ENCODE results near the gene ADAM33. TPM values are rescaled to one million over a fixed set of nuclear protein-coding genes. Genes with fewer than 3 reads are reported as not detected.

The ADAM33 gene
- total RNA-seq, 1 experiment from 2014 or later = not detected

DNA sequence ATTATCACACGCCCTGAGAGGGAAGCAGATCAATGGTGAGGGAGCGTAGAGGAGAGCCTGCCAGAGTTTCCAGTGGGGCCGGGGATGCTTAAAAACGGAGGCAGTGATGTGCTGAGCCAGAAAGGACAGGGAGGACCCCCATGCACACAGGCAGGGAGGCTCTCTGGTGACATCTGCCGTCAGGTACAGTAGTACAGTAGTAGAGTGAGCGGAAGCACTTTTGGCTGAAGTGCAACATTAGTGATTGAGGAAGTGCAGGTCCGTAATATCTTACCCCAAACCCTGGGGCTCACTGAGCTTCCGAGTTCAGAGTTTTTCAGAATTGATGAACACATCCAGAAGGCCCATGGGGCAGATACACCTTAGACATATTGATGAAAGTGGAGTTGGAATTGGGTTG lies 60.7 kb downstream of the ADAM33 start:
- H3K4me2 ChIP-seq (ENCODE audit: low read length) = no peak overlapping the region
- CTCF ChIA-PET = no interaction called here
- DNase-seq (ENCODE audit: low read depth, low spot score) = no peak
- no peaks in the 10 kb centered on the region for H3K36me3 ChIP-seq (ENCODE audit: control insufficient read depth in 1 of 2, insufficient read depth in 2 of 2, low read length in 2 of 2)
- no peaks in the 10 kb centered on the region for H3K9me3 ChIP-seq (ENCODE audit: control insufficient read depth in 1 of 2, insufficient read depth in 1 of 2, low read depth in 1 of 2, low read length in 2 of 2)
- H3K27me3 ChIP-seq (ENCODE audit: insufficient read depth, low read length) = no peaks in the 10 kb centered on the region
- peaks cover 0 to 2% of the 10 kb centered on the region in 2 experiments; a peak in 1 of 4 replicates for H3K4me1 ChIP-seq (ENCODE audit: control insufficient read depth in 1 of 2, insufficient read depth in 2 of 2, low read length in 2 of 2)
- TF ChIP-seq SRF (IDR thresholded peaks at IDR 0.05; ENCODE audit: low read depth) (no peak), RAD21 (IDR thresholded peaks at IDR 0.05; ENCODE audit: low read depth) (no peak), TCF7L2 (IDR thresholded peaks at IDR 0.05; ENCODE audit: borderline replicate concordance, extremely low read depth, insufficient read depth, insufficient read length) (no peak), POLR2AphosphoS5 (IDR thresholded peaks at IDR 0.05; ENCODE audit: low read depth, low read length) (no peak), SIN3A (IDR thresholded peaks at IDR 0.05; ENCODE audit: low read depth) (no peak), ZFX (IDR thresholded peaks at IDR 0.05) (no peak), CEBPB (IDR thresholded peaks at IDR 0.05; ENCODE audit: low read depth) (no peak), ELF1 (IDR thresholded peaks at IDR 0.05; ENCODE audit: borderline replicate concordance, low read depth) (no peak), EZH2phosphoT487 (IDR thresholded peaks at IDR 0.05; ENCODE audit: borderline replicate concordance) (no peak)
- TF ChIP-seq, protein P1, sequence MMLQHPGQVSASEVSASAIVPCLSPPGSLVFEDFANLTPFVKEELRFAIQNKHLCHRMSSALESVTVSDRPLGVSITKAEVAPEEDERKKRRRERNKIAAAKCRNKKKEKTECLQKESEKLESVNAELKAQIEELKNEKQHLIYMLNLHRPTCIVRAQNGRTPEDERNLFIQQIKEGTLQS (IDR thresholded peaks at IDR 0.05) = no peak
- TF ChIP-seq, protein P2, sequence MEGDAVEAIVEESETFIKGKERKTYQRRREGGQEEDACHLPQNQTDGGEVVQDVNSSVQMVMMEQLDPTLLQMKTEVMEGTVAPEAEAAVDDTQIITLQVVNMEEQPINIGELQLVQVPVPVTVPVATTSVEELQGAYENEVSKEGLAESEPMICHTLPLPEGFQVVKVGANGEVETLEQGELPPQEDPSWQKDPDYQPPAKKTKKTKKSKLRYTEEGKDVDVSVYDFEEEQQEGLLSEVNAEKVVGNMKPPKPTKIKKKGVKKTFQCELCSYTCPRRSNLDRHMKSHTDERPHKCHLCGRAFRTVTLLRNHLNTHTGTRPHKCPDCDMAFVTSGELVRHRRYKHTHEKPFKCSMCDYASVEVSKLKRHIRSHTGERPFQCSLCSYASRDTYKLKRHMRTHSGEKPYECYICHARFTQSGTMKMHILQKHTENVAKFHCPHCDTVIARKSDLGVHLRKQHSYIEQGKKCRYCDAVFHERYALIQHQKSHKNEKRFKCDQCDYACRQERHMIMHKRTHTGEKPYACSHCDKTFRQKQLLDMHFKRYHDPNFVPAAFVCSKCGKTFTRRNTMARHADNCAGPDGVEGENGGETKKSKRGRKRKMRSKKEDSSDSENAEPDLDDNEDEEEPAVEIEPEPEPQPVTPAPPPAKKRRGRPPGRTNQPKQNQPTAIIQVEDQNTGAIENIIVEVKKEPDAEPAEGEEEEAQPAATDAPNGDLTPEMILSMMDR (IDR thresholded peaks at IDR 0.05 in 2 of 3, conservative IDR thresholded peaks at IDR 0.05 in 1 of 3; ENCODE audit: borderline replicate concordance in 1 of 3, insufficient read depth in 1 of 3, low read depth in 2 of 3, low read length in 2 of 3) = no peak
- TF ChIP-seq, protein P3, sequence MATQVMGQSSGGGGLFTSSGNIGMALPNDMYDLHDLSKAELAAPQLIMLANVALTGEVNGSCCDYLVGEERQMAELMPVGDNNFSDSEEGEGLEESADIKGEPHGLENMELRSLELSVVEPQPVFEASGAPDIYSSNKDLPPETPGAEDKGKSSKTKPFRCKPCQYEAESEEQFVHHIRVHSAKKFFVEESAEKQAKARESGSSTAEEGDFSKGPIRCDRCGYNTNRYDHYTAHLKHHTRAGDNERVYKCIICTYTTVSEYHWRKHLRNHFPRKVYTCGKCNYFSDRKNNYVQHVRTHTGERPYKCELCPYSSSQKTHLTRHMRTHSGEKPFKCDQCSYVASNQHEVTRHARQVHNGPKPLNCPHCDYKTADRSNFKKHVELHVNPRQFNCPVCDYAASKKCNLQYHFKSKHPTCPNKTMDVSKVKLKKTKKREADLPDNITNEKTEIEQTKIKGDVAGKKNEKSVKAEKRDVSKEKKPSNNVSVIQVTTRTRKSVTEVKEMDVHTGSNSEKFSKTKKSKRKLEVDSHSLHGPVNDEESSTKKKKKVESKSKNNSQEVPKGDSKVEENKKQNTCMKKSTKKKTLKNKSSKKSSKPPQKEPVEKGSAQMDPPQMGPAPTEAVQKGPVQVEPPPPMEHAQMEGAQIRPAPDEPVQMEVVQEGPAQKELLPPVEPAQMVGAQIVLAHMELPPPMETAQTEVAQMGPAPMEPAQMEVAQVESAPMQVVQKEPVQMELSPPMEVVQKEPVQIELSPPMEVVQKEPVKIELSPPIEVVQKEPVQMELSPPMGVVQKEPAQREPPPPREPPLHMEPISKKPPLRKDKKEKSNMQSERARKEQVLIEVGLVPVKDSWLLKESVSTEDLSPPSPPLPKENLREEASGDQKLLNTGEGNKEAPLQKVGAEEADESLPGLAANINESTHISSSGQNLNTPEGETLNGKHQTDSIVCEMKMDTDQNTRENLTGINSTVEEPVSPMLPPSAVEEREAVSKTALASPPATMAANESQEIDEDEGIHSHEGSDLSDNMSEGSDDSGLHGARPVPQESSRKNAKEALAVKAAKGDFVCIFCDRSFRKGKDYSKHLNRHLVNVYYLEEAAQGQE (IDR thresholded peaks at IDR 0.05; ENCODE audit: low read depth) = no peak
- TF ChIP-seq, protein P4, sequence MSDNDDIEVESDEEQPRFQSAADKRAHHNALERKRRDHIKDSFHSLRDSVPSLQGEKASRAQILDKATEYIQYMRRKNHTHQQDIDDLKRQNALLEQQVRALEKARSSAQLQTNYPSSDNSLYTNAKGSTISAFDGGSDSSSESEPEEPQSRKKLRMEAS (IDR thresholded peaks at IDR 0.05) = no peak
- no peaks in the 10 kb centered on the region for H3K9me2 ChIP-seq (ENCODE audit: insufficient read depth)
- H3K27ac ChIP-seq (ENCODE audit: low read depth, low read length) = no peak overlapping the region
- H3K9ac ChIP-seq (ENCODE audit: low read length) = no peak overlapping the region
- H3K4me3 ChIP-seq (replicated peaks in 1 of 2; ENCODE audit: low read depth in 1 of 2, low read length in 2 of 2) = no peak overlapping the region
- intact Hi-C loops (cut with micrococcal nuclease) = no loop called here
- RAD21 ChIA-PET (ENCODE audit: low non-redundant PET in 1 of 2, low total read pairs in 2 of 2, uncharacterized antibody in 2 of 2, unreplicated experiment in 2 of 2) = no interaction called here
- H3K79me2 ChIP-seq (ENCODE audit: insufficient read depth, low read length) = no peaks in the 10 kb centered on the region
- ATAC-seq = no peak
- H4K20me1 ChIP-seq (ENCODE audit: insufficient read depth) = no peaks in the 10 kb centered on the region
- POLR2A ChIA-PET = interaction anchor here (0.6 kb wide), 1 partner anchor 263 kb away, joined by 3 read pairs; no protein-coding TSS in a partner anchor
- no peak overlapping the region for H2AFZ ChIP-seq (ENCODE audit: low read depth, low read length, poor library complexity, severe bottlenecking)
- BruUV-seq (replicated peaks) = no TSS peak

Data from HCT116 (cell line).